ENCODE measurements around the gene MYF5.

- TF ChIP-seq, protein P1, sequence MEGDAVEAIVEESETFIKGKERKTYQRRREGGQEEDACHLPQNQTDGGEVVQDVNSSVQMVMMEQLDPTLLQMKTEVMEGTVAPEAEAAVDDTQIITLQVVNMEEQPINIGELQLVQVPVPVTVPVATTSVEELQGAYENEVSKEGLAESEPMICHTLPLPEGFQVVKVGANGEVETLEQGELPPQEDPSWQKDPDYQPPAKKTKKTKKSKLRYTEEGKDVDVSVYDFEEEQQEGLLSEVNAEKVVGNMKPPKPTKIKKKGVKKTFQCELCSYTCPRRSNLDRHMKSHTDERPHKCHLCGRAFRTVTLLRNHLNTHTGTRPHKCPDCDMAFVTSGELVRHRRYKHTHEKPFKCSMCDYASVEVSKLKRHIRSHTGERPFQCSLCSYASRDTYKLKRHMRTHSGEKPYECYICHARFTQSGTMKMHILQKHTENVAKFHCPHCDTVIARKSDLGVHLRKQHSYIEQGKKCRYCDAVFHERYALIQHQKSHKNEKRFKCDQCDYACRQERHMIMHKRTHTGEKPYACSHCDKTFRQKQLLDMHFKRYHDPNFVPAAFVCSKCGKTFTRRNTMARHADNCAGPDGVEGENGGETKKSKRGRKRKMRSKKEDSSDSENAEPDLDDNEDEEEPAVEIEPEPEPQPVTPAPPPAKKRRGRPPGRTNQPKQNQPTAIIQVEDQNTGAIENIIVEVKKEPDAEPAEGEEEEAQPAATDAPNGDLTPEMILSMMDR (IDR thresholded peaks at IDR 0.05; ENCODE audit: low read length) = no peak
- no peak for TF ChIP-seq EZH2 (IDR thresholded peaks at IDR 0.05; ENCODE audit: borderline replicate concordance, low read length)
Measured at GRCh38 chr12:80690513-80690912, 26.2 kb upstream of the MYF5 start.
